ENCODE results near the gene SLC16A6.

DNA sequence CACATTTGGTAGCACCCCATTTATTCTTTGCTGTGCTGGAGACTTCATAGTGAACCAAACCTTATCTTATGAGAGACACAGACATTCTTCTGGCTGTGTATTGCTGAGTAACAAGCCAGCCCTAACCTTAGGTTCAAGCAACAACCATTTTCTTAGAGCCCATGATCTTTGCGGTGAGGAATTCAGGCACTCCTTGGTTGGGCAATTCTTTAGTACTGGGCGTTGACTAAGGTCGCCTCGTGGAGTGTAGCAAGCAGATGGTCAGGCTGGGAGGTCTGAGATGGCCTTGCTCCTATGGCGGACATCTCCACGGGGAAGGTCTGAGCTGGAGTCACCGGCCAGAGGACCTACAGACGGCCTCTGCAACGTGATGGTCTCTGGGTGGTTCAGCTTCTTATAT, 43.5 kb upstream of the SLC16A6 start:
- TF ChIP-seq, protein P1, sequence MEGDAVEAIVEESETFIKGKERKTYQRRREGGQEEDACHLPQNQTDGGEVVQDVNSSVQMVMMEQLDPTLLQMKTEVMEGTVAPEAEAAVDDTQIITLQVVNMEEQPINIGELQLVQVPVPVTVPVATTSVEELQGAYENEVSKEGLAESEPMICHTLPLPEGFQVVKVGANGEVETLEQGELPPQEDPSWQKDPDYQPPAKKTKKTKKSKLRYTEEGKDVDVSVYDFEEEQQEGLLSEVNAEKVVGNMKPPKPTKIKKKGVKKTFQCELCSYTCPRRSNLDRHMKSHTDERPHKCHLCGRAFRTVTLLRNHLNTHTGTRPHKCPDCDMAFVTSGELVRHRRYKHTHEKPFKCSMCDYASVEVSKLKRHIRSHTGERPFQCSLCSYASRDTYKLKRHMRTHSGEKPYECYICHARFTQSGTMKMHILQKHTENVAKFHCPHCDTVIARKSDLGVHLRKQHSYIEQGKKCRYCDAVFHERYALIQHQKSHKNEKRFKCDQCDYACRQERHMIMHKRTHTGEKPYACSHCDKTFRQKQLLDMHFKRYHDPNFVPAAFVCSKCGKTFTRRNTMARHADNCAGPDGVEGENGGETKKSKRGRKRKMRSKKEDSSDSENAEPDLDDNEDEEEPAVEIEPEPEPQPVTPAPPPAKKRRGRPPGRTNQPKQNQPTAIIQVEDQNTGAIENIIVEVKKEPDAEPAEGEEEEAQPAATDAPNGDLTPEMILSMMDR (IDR thresholded peaks at IDR 0.05) = no peak
- no peak for TF ChIP-seq POLR2A (IDR thresholded peaks at IDR 0.05)
